Memory B cell (primary cell): Measurements from ENCODE around the gene HDLBP.

ENCODE experiments used
- ATAC-seq: fragments of 150-1000 bp; cut with Tn5 transposase; 2 replicates; pipeline ENCODE4 v1.10.0; 2021; ENCODE audit warnings: low read depth, mild to moderate bottlenecking, moderate library complexity
- DNase-seq, 2 donors: peaks; one replicate each; pipeline ENCODE4 v3.0.0; 2022; ENCODE audit warnings: low spot score in 2 of 2
- H3K27ac Mint-ChIP-seq: one replicate; pipeline ENCODE4 v1.8.0; 2022; ENCODE audit warnings: mild to moderate bottlenecking, moderate library complexity, mixed read lengths
- H3K27me3 Mint-ChIP-seq: one replicate; pipeline ENCODE4 v1.8.0; 2022; ENCODE audit warnings: mixed read lengths
- H3K36me3 Mint-ChIP-seq: one replicate; pipeline ENCODE4 v1.8.0; 2022; ENCODE audit warnings: mild to moderate bottlenecking, mixed read lengths
- H3K4me1 Mint-ChIP-seq: one replicate; pipeline ENCODE4 v1.8.0; 2022; ENCODE audit warnings: mixed read lengths
- H3K4me3 Mint-ChIP-seq: one replicate; pipeline ENCODE4 v1.8.0; 2022; ENCODE audit warnings: mild to moderate bottlenecking, moderate library complexity, mixed read lengths
- H3K9me3 Mint-ChIP-seq: one replicate; pipeline ENCODE4 v1.8.0; 2022; ENCODE audit warnings: mixed read lengths

The HDLBP gene

GRCh38 chr2:241315093-241315878 lies at the start of gene HDLBP:
Gene HDLBP (minus strand): TSS chr2:241315672. CDS start chr2:241266869, 48,803 bp downstream.
- ATAC-seq (peak; percentile 68), DNase-seq (peak; percentile 94 to 100)
- Mint-ChIP-seq H3K36me3 (peaks cover 6% of the 10 kb centered on the region), H3K9me3 (no peaks in the 10 kb centered on the region), H3K27me3 (no peaks in the 10 kb centered on the region), H3K4me1 (peaks cover 48% of the 10 kb centered on the region), H3K4me3 (peak within 1 kb of the TSS; percentile 99), H3K27ac (peak within 1 kb of the TSS; percentile 98)

- peaks cover 10% of the 10 kb centered on the region for H3K36me3 Mint-ChIP-seq
- H3K27me3 Mint-ChIP-seq, result no peaks in the 10 kb centered on the region
- H3K4me1 Mint-ChIP-seq, result peaks cover 38% of the 10 kb centered on the region
- no peak for ATAC-seq
- H3K9me3 Mint-ChIP-seq, result no peaks in the 10 kb centered on the region
- no peak overlapping the region for H3K27ac Mint-ChIP-seq
- H3K4me3 Mint-ChIP-seq, result no peak overlapping the region
- no peak for DNase-seq
These were observed 49.3 kb upstream of the HDLBP start for GRCh38 chr2:241364781-241365180.

- Mint-ChIP-seq H3K4me3 (no peak overlapping the region), H3K27me3 (no peaks in the 10 kb centered on the region), H3K36me3 (peaks cover 10% of the 10 kb centered on the region), H3K9me3 (no peaks in the 10 kb centered on the region), H3K4me1 (peaks cover 40% of the 10 kb centered on the region), H3K27ac (peak overlapping the region; percentile 64)
- ATAC-seq (no peak), DNase-seq (no peak)
These were observed 48.0 kb upstream of the HDLBP start for GRCh38 chr2:241363426-241363825.

GRCh38 chr2:241359481-241360045 lies 44.1 kb upstream of the HDLBP start:
- H3K4me1 Mint-ChIP-seq, result peaks cover 44% of the 10 kb centered on the region

GRCh38 chr2:241358470-241358869 lies 43.0 kb upstream of the HDLBP start:
- DNase-seq (peak; percentile 34 to 65), ATAC-seq (peak; percentile 64)
- Mint-ChIP-seq H3K27ac (peak overlapping the region; percentile 96), H3K36me3 (peaks cover 2% of the 10 kb centered on the region), H3K27me3 (no peaks in the 10 kb centered on the region), H3K4me3 (peak overlapping the region; percentile 89), H3K9me3 (no peaks in the 10 kb centered on the region), H3K4me1 (peaks cover 39% of the 10 kb centered on the region)

More at GRCh38 chr2:241359481-241360045, 44.1 kb upstream of the HDLBP start:
- H3K36me3 Mint-ChIP-seq, result peaks cover 8% of the 10 kb centered on the region
- peak overlapping the region; percentile 96 for H3K27ac Mint-ChIP-seq
- DNase-seq (no peak), ATAC-seq (no peak)
- H3K27me3 Mint-ChIP-seq, result no peaks in the 10 kb centered on the region
- no peaks in the 10 kb centered on the region for H3K9me3 Mint-ChIP-seq
- H3K4me3 Mint-ChIP-seq, result peak overlapping the region; percentile 46

GRCh38 chr2:241357531-241357930 lies 42.1 kb upstream of the HDLBP start:
- Mint-ChIP-seq H3K27ac (peak overlapping the region; percentile 87), H3K4me1 (peaks cover 35% of the 10 kb centered on the region), H3K4me3 (peak overlapping the region; percentile 89), H3K36me3 (peaks cover 4% of the 10 kb centered on the region), H3K9me3 (no peaks in the 10 kb centered on the region), H3K27me3 (no peaks in the 10 kb centered on the region)
- ATAC-seq, result no peak
- DNase-seq, result no peak

GRCh38 chr2:241356871-241357260 lies 41.4 kb upstream of the HDLBP start:
- no peaks in the 10 kb centered on the region for H3K27me3 Mint-ChIP-seq
- H3K27ac Mint-ChIP-seq, result peak overlapping the region; percentile 87
- no peak for ATAC-seq
- no peak for DNase-seq
- H3K4me3 Mint-ChIP-seq, result peak overlapping the region; percentile 89
- peaks cover 7% of the 10 kb centered on the region for H3K36me3 Mint-ChIP-seq
- H3K9me3 Mint-ChIP-seq, result no peaks in the 10 kb centered on the region
- peaks cover 35% of the 10 kb centered on the region for H3K4me1 Mint-ChIP-seq

- Mint-ChIP-seq H3K27me3 (no peaks in the 10 kb centered on the region), H3K9me3 (no peaks in the 10 kb centered on the region), H3K27ac (peak within 1 kb of the TSS; percentile 87), H3K4me3 (peak within 1 kb of the TSS; percentile 89), H3K4me1 (peaks cover 31% of the 10 kb centered on the region), H3K36me3 (peaks cover 7% of the 10 kb centered on the region)
- DNase-seq (peak; percentile 89 to 97), ATAC-seq (peak; percentile 84)
These were observed 40.8 kb upstream of the HDLBP start, which contains the start of gene FARP2 for GRCh38 chr2:241355983-241356870. Gene FARP2 (plus strand): TSS chr2:241356285. CDS start chr2:241373108, 16,823 bp downstream.

- H3K9me3 Mint-ChIP-seq, result no peaks in the 10 kb centered on the region
- peak overlapping the region; percentile 24 for H3K27ac Mint-ChIP-seq
- H3K4me3 Mint-ChIP-seq, result peak overlapping the region; percentile 11
- DNase-seq (peak; percentile 70 to 72), ATAC-seq (peak; percentile 13)
- peaks cover 25% of the 10 kb centered on the region for H3K4me1 Mint-ChIP-seq
- H3K36me3 Mint-ChIP-seq, result peaks cover 13% of the 10 kb centered on the region
- no peaks in the 10 kb centered on the region for H3K27me3 Mint-ChIP-seq
These were observed 39.5 kb upstream of the HDLBP start for GRCh38 chr2:241354668-241355658.

- Mint-ChIP-seq H3K4me3 (no peak overlapping the region), H3K9me3 (no peaks in the 10 kb centered on the region), H3K27me3 (no peaks in the 10 kb centered on the region), H3K36me3 (peaks cover 20% of the 10 kb centered on the region), H3K4me1 (peaks cover 9% of the 10 kb centered on the region), H3K27ac (no peak overlapping the region)
- DNase-seq, result no peak
- ATAC-seq, result no peak
These were observed 36.8 kb upstream of the HDLBP start for GRCh38 chr2:241352227-241352626.

GRCh38 chr2:241351640-241352031 lies 36.2 kb upstream of the HDLBP start:
- Mint-ChIP-seq H3K4me1 (peaks cover 5% of the 10 kb centered on the region), H3K9me3 (no peaks in the 10 kb centered on the region), H3K27me3 (no peaks in the 10 kb centered on the region), H3K4me3 (no peak overlapping the region), H3K27ac (no peak overlapping the region), H3K36me3 (peaks cover 20% of the 10 kb centered on the region)
- ATAC-seq (no peak), DNase-seq (no peak)

GRCh38 chr2:241350878-241351639 lies 35.6 kb upstream of the HDLBP start:
- Mint-ChIP-seq H3K4me3 (no peak overlapping the region), H3K4me1 (peaks cover 5% of the 10 kb centered on the region), H3K9me3 (no peaks in the 10 kb centered on the region), H3K36me3 (peaks cover 21% of the 10 kb centered on the region), H3K27me3 (no peaks in the 10 kb centered on the region), H3K27ac (peak overlapping the region; percentile 45)
- ATAC-seq (no peak), DNase-seq (no peak)
